GM21367 (cell line): Measurements from ENCODE around the gene P4HB.
A peak's percentile ranks its signal among the peaks of the same experiment; 100 is the strongest.

Source experiments
- ATAC-seq: cut with Tn5 transposase; IDR thresholded peaks from one replicate; pipeline ENCODE4 v1.9.1; 2021; ENCODE audit not compliant: unreplicated experiment

The P4HB gene

GRCh38 chr17:81833160-81833920, 27.0 kb downstream of the P4HB start, which contains the start of gene MCRIP1:
Gene MCRIP1, minus strand, starts transcription at chr17:81833291. Its CDS starts 8,785 bp downstream, at chr17:81824506.
- ATAC-seq, result peak; percentile 56

- ATAC-seq, result peak; percentile 7
These were observed 27.7 kb downstream of the P4HB start for GRCh38 chr17:81832608-81833159.

- no peak for ATAC-seq
These were observed 28.3 kb downstream of the P4HB start for GRCh38 chr17:81831957-81832607.

- no peak for ATAC-seq
These were observed 28.8 kb downstream of the P4HB start for GRCh38 chr17:81831563-81831956.

- ATAC-seq, result no peak
These were observed 30.5 kb downstream of the P4HB start for GRCh38 chr17:81829858-81830257.

GRCh38 chr17:81828656-81829055, 31.7 kb downstream of the P4HB start:
- ATAC-seq, result no peak

GRCh38 chr17:81825841-81826466, 34.4 kb downstream of the P4HB start:
- ATAC-seq, result no peak

GRCh38 chr17:81824595-81824994, 35.7 kb downstream of the P4HB start:
- no peak for ATAC-seq

- no peak for ATAC-seq
These were observed 36.4 kb downstream of the P4HB start for GRCh38 chr17:81823820-81824550.

GRCh38 chr17:81822996-81823819, 37.1 kb downstream of the P4HB start:
- ATAC-seq, result no peak

- ATAC-seq, result no peak
These were observed 38.1 kb downstream of the P4HB start for GRCh38 chr17:81822312-81822637.

- ATAC-seq, result no peak
These were observed 38.6 kb downstream of the P4HB start for GRCh38 chr17:81821603-81822311.

GRCh38 chr17:81821147-81821546, 39.2 kb downstream of the P4HB start:
- no peak for ATAC-seq

GRCh38 chr17:81819708-81820107, 40.6 kb downstream of the P4HB start:
- no peak for ATAC-seq

- ATAC-seq, result no peak
These were observed 42.6 kb downstream of the P4HB start for GRCh38 chr17:81817758-81818147.

GRCh38 chr17:81815646-81815986, 44.7 kb downstream of the P4HB start:
- no peak for ATAC-seq

GRCh38 chr17:81814748-81815645, 45.3 kb downstream of the P4HB start:
- no peak for ATAC-seq

GRCh38 chr17:81813861-81814683, 46.3 kb downstream of the P4HB start:
- no peak for ATAC-seq
